Fibroblast of the aortic adventitia (primary cell): ENCODE results near the gene ZNF516. TPM values are rescaled to one million over a fixed set of nuclear protein-coding genes. Genes with fewer than 3 reads are reported as not detected.

Experiments
- DNase-seq: peaks from one replicate; pipeline ENCODE4 v3.0.0-alpha.2; 2010; ENCODE audit warnings: low read depth
- H3K4me3 ChIP-seq: 2 replicates; pipeline ENCODE4 v1.5.1; 2011; ENCODE audit warnings: low read depth, mild to moderate bottlenecking, control low read depth, low read length, moderate library complexity
- total RNA-seq: library from RNA; depleted of rRNA; stranded (reverse); fragments of >200 nt; gene quantifications from 2 replicates; pipeline ENCODE4 v1.2.3, GENCODE V29; 2012; ENCODE audit warnings: low replicate concordance
- TF ChIP-seq, protein P1 (sequence below): IDR thresholded peaks from 2 replicates; pipeline ENCODE4 v1.5.1; 2011; ENCODE audit warnings: mild to moderate bottlenecking, low read length, control low read depth, inconsistent platforms; ENCODE audit not compliant: insufficient read depth

Gene ZNF516
- total RNA-seq, 1 donor, result 21.9 TPM

DNA sequence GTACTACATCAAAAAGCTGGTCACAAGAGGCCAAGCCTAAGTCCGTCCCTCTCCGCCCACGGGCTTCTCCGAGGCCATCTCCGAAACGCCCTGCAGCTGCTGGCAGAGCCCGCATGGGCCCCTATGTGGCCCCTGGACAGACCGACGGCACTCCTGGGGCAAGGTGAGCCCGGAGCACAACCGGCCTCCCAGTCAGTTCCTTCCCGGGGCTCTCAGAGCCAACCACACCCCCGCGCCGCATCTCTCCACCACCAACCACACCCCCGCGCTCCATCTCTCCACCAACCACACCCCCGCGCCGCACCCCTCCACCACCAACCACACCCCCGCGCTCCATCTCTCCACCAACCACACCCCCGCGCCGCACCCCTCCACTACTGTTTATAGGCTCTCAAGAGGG lies 93.5 kb downstream of the ZNF516 start:
- no peak overlapping the region for H3K4me3 ChIP-seq
- DNase-seq, result no peak
- TF ChIP-seq, protein P1, sequence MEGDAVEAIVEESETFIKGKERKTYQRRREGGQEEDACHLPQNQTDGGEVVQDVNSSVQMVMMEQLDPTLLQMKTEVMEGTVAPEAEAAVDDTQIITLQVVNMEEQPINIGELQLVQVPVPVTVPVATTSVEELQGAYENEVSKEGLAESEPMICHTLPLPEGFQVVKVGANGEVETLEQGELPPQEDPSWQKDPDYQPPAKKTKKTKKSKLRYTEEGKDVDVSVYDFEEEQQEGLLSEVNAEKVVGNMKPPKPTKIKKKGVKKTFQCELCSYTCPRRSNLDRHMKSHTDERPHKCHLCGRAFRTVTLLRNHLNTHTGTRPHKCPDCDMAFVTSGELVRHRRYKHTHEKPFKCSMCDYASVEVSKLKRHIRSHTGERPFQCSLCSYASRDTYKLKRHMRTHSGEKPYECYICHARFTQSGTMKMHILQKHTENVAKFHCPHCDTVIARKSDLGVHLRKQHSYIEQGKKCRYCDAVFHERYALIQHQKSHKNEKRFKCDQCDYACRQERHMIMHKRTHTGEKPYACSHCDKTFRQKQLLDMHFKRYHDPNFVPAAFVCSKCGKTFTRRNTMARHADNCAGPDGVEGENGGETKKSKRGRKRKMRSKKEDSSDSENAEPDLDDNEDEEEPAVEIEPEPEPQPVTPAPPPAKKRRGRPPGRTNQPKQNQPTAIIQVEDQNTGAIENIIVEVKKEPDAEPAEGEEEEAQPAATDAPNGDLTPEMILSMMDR, result no peak

DNA sequence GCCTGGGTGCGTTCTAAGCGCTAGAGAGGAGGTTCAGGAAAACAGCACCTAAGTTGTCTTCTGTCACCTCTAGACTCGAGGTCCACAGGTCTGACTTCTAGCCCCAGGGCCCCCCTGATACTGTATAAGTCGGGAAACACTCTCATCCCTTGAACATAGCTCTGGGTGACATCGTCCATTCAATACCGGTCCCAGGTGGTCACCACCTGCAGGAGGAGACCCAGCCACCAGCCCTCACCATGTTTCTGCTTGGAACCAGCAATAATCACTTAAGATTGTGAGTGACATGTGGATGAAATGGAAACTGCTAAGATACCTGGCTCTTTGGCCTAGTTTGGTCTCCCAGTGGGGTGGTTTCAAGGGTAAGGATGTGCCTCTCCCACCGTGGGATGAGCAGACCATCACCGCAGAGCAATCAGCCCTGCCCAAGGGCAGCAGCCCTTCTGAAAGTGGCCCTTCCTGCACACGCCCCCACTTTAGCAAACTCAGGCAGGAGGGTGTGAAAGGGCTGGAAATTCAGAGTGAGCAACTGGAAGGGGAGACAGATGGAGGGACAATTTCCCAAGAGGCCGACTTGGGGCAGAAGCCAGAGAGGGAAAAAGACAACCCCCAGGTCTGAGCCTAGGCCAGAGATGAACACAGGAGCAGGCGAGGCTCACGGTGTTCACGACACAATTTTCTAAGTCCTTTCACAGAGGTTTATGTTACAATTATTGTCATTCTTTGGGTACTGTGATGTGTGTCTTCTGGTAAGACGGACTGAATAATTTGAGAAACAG lies 95.2 kb downstream of the ZNF516 start:
- H3K4me3 ChIP-seq, result no peak overlapping the region
- TF ChIP-seq, protein P1, result no peak
- no peak for DNase-seq

- DNase-seq, result peak; percentile 73
- TF ChIP-seq, protein P1, result peak; percentile 99
- H3K4me3 ChIP-seq, result no peak overlapping the region
Observed at GRCh38 chr18:76398896-76399612, 96.0 kb downstream of the ZNF516 start.

GRCh38 chr18:76398295-76398694 lies 96.7 kb downstream of the ZNF516 start:
- TF ChIP-seq, protein P1, result no peak
- no peak overlapping the region for H3K4me3 ChIP-seq
- DNase-seq, result no peak

- no peak overlapping the region for H3K4me3 ChIP-seq
- TF ChIP-seq, protein P1, result no peak
- DNase-seq, result no peak
Observed at GRCh38 chr18:76397631-76398030, 97.4 kb downstream of the ZNF516 start.

- TF ChIP-seq, protein P1, result peak; percentile 15
- no peak for DNase-seq
Observed at GRCh38 chr18:76396792-76397191, 98.2 kb downstream of the ZNF516 start.

More at GRCh38 chr18:76396792-76397191, 98.2 kb downstream of the ZNF516 start:
- no peak overlapping the region for H3K4me3 ChIP-seq
